GM23338 (cell line): ENCODE measurements around the gene TXNL4B.

Experiments
- CREB1 ChIP-seq: fragments of 250-450 bp; sonication (Bioruptor Pico); IDR thresholded peaks from 2 replicates; pipeline ENCODE4 v1.5.0; 2020; ENCODE audit warnings: low read depth, mild to moderate bottlenecking, moderate library complexity
- CTCF ChIP-seq, 2 experiments: fragments of 200-600 bp in 1 of 2; sonication (generic) in 1 of 2; conservative IDR thresholded peaks; 2 replicates each; pipeline versions ENCODE4 v1.5.1 to v1.6.1; 2016 to 2017; ENCODE audit warnings: antibody characterized with exemption in 2 of 2, low read depth in 2 of 2, mild to moderate bottlenecking in 2 of 2, moderate library complexity in 1 of 2
- ETS1 ChIP-seq: IDR thresholded peaks from 2 replicates; pipeline ENCODE4 v1.6.1; 2016; ENCODE audit warnings: antibody characterized with exemption
- EZH2 ChIP-seq: fragments of 200-600 bp; sonication (generic); IDR thresholded peaks from one replicate; pipeline ENCODE4 v1.8.0; 2017; ENCODE audit warnings: antibody characterized with exemption, mild to moderate bottlenecking, low read depth; ENCODE audit not compliant: unreplicated experiment
- EZH2phosphoT487 ChIP-seq: fragments of 200-600 bp; sonication (generic); IDR thresholded peaks from one replicate; pipeline ENCODE4 v1.8.1; 2018; ENCODE audit warnings: antibody characterized with exemption; ENCODE audit not compliant: unreplicated experiment
- JUNB ChIP-seq: IDR thresholded peaks from one replicate; pipeline ENCODE4 v1.6.1; 2016; ENCODE audit warnings: antibody characterized with exemption; ENCODE audit not compliant: unreplicated experiment
- NANOG ChIP-seq: IDR thresholded peaks from 2 replicates; pipeline ENCODE4 v1.6.1; 2016; ENCODE audit warnings: antibody characterized with exemption, borderline replicate concordance
- POLR2AphosphoS5 ChIP-seq: IDR thresholded peaks from 2 replicates; pipeline ENCODE4 v1.6.1; 2016; ENCODE audit warnings: antibody characterized with exemption, low read depth
- REST ChIP-seq: IDR thresholded peaks from one replicate; pipeline ENCODE4 v1.6.1; 2018; ENCODE audit warnings: antibody characterized with exemption; ENCODE audit not compliant: unreplicated experiment
- STAT1 ChIP-seq: IDR thresholded peaks from one replicate; pipeline ENCODE4 v1.6.1; 2016; ENCODE audit warnings: antibody characterized with exemption; ENCODE audit not compliant: unreplicated experiment
- ZNF331 ChIP-seq: fragments of 250-450 bp; sonication (Bioruptor Pico); IDR thresholded peaks from 2 replicates; pipeline ENCODE4 v1.5.0; 2020; ENCODE audit warnings: low read depth, mild to moderate bottlenecking, moderate library complexity

GRCh38 chr16:72093448-72094265 lies at the start of gene TXNL4B, which contains the start of gene DHX38:
- no peak for TF ChIP-seq CTCF (conservative IDR thresholded peaks at IDR 0.05; ENCODE audit: low read depth in 2 of 2)
- TF ChIP-seq REST, result no peak
- peak; percentile 87 for TF ChIP-seq CREB1
- TF ChIP-seq EZH2, result no peak
- no peak for TF ChIP-seq STAT1
- peak; percentile 56; the same call in 1 of the 2 replicates for TF ChIP-seq POLR2AphosphoS5
- no peak for TF ChIP-seq ZNF331
- TF ChIP-seq NANOG, result no peak
- TF ChIP-seq EZH2phosphoT487, result no peak
- no peak for TF ChIP-seq JUNB
- peak; percentile 92 for TF ChIP-seq ETS1
